Testis (tissue), 2 donors: Measurements from ENCODE around the gene NDUFS3.

ENCODE experiments used
- CTCF ChIP-seq, 3 experiments: fragments of 450-650 bp in 2 of 3; fragments of 200-600 bp in 1 of 3; sonication (generic) in 1 of 3; IDR thresholded peaks; one replicate each; pipeline ENCODE4 v1.5.1; 2016 to 2019; ENCODE audit warnings: antibody characterized with exemption in 3 of 3, mild to moderate bottlenecking in 2 of 3, moderate library complexity in 1 of 3
- POLR2A ChIP-seq: fragments of 450-650 bp; IDR thresholded peaks from one replicate; pipeline ENCODE4 v1.6.1; 2017; ENCODE audit warnings: antibody characterized with exemption, mild to moderate bottlenecking, moderate library complexity

- TF ChIP-seq CTCF (IDR thresholded peaks at IDR 0.05) (no peak), POLR2A (no peak)
Observed at GRCh38 chr11:47592970-47593369, 14.1 kb downstream of the NDUFS3 start.
